Brain microvascular endothelial cell (primary cell): ENCODE measurements around the gene ZC3H4.
"Not testable (repeated sequence)": the region's sequence is repeated elsewhere in the genome, so short reads cannot be mapped to it uniquely, and the experiment has no call there.

Experiments used
- DNase-seq: peaks from one replicate; pipeline ENCODE4 v3.0.0-alpha.2; 2020
- H3K27ac ChIP-seq: fragments of 250-450 bp; sonication (Bioruptor Pico); 2 replicates; pipeline ENCODE4 v1.5.1; 2020; ENCODE audit warnings: mild to moderate bottlenecking, moderate library complexity
- H3K27me3 ChIP-seq: fragments of 250-450 bp; sonication (Bioruptor Pico); replicated peaks from 2 replicates; pipeline ENCODE4 v1.5.1; 2020; ENCODE audit warnings: mild to moderate bottlenecking
- H3K36me3 ChIP-seq: fragments of 250-450 bp; sonication (Bioruptor Pico); replicated peaks from 2 replicates; pipeline ENCODE4 v1.5.1; 2020; ENCODE audit warnings: mild to moderate bottlenecking
- H3K4me3 ChIP-seq: 2 replicates; pipeline ENCODE4 v1.5.1; 2011; ENCODE audit warnings: low read depth, mild to moderate bottlenecking, control low read depth, low read length, moderate library complexity
- CTCF ChIP-seq: IDR thresholded peaks from 2 replicates; pipeline ENCODE4 v1.5.1; 2011; ENCODE audit warnings: low read depth, mild to moderate bottlenecking, moderate library complexity, low read length, control low read depth, inconsistent platforms; ENCODE audit errors: missing control alignments
- in situ Hi-C: cut with HindIII; loops from 2 replicates; pipeline ENCODE4 v1.10.0; 2017; ENCODE audit warnings: low sequenced_read_pairs, low pct_ligation_motif_present

ZC3H4 gene

GRCh38 chr19:47141695-47142094 lies 28.1 kb upstream of the ZC3H4 start:
- Histone ChIP-seq H3K27me3 (no peaks in the 10 kb centered on the region), H3K4me3 (no peak overlapping the region), H3K36me3 (peaks cover 24% of the 10 kb centered on the region), H3K27ac (no peak overlapping the region)
- in situ Hi-C loops, result no loop called here
- DNase-seq, result no peak
- TF ChIP-seq CTCF, result no peak

- H3K36me3 ChIP-seq, result peaks cover 21% of the 10 kb centered on the region
- H3K27ac ChIP-seq, H3K4me3 ChIP-seq, in situ Hi-C loops, H3K27me3 ChIP-seq: not testable (repeated sequence)
- peak; percentile 64 for DNase-seq
Observed at GRCh38 chr19:47141252-47141651, 27.7 kb upstream of the ZC3H4 start.

GRCh38 chr19:47135156-47135555 lies 21.6 kb upstream of the ZC3H4 start:
- no peaks in the 10 kb centered on the region for H3K36me3 ChIP-seq
- H3K27me3 ChIP-seq, result no peaks in the 10 kb centered on the region
- no peak for TF ChIP-seq CTCF
- H3K27ac ChIP-seq, result no peak overlapping the region
- H3K4me3 ChIP-seq, result no peak overlapping the region
- in situ Hi-C loops, result no loop called here
- no peak for DNase-seq

GRCh38 chr19:47134545-47134944 lies 21.0 kb upstream of the ZC3H4 start:
- no peak for DNase-seq
- Histone ChIP-seq H3K27ac (no peak overlapping the region), H3K4me3 (no peak overlapping the region), H3K36me3 (no peaks in the 10 kb centered on the region), H3K27me3 (no peaks in the 10 kb centered on the region)
- in situ Hi-C loops, result no loop called here
- TF ChIP-seq CTCF, result no peak

- TF ChIP-seq CTCF, result no peak
- no peak for DNase-seq
- Histone ChIP-seq H3K4me3 (no peak overlapping the region), H3K27me3 (no peaks in the 10 kb centered on the region), H3K36me3 (no peaks in the 10 kb centered on the region), H3K27ac (no peak overlapping the region)
- in situ Hi-C loops, result no loop called here
Observed at GRCh38 chr19:47133021-47133471, 19.5 kb upstream of the ZC3H4 start.

- Histone ChIP-seq H3K27ac (no peak overlapping the region), H3K4me3 (peak overlapping the region; percentile 90), H3K36me3 (no peaks in the 10 kb centered on the region), H3K27me3 (no peaks in the 10 kb centered on the region)
- in situ Hi-C loops, result no loop called here
- no peak for TF ChIP-seq CTCF
- DNase-seq, result no peak
Observed at GRCh38 chr19:47132194-47132852, 18.7 kb upstream of the ZC3H4 start.
